ENCODE results near the gene PDLIM4. TPM values are rescaled to one million over a fixed set of nuclear protein-coding genes. Genes with fewer than 3 reads are reported as not detected.

Gene PDLIM4
- total and polyA plus RNA-seq, 3 donors from 2014 or later: 11.8 to 20.5 (median 18.5) TPM

DNA sequence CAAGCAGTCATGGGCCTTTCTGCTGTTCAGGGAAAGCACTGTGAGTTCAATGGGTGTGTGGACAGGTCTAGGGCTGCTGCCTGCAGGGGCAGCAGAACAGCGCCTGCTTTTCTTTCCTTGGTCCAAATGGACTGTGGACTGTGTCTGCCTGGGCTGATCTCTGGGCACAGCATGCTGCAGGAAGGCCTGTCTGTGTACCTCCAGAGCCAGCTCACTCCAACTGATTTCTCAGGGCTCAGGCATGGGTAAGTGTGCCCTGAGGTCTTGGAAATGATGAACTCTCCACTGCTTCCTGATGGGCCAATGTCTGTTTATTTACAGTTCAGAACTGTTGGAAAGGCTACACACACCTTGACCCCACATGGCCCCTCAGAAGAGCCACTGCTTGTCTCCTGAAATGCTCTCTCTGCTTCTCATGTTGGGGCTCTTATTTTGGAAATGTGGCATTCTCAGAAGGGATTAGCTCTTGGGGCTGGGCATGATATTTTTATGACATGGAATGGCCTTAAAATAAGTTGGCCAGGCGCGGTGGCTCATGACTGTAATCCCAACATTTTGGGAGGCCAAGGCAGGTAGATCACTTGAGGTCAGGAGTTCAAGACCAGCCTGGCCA, 63.7 kb downstream of the PDLIM4 start:
- Histone ChIP-seq H3K27me3 (no peaks in the 10 kb centered on the region), H3K4me3 (no peak overlapping the region), H3K9me3 (no peaks in the 10 kb centered on the region), H3K27ac (no peak overlapping the region), H3K36me3 (ENCODE audit: low read depth, missing control alignments) (no peaks in the 10 kb centered on the region), H3K4me1 (no peaks in the 10 kb centered on the region)
- DNase-seq: no peak
- intact Hi-C loops (cut with DNase I; ENCODE audit: low total_unique reads): no loop called here
- 91 to 92% methylated on average over 3 of the region's 3 CpGs for WGBS, 2 donors
- TF ChIP-seq, protein P1, sequence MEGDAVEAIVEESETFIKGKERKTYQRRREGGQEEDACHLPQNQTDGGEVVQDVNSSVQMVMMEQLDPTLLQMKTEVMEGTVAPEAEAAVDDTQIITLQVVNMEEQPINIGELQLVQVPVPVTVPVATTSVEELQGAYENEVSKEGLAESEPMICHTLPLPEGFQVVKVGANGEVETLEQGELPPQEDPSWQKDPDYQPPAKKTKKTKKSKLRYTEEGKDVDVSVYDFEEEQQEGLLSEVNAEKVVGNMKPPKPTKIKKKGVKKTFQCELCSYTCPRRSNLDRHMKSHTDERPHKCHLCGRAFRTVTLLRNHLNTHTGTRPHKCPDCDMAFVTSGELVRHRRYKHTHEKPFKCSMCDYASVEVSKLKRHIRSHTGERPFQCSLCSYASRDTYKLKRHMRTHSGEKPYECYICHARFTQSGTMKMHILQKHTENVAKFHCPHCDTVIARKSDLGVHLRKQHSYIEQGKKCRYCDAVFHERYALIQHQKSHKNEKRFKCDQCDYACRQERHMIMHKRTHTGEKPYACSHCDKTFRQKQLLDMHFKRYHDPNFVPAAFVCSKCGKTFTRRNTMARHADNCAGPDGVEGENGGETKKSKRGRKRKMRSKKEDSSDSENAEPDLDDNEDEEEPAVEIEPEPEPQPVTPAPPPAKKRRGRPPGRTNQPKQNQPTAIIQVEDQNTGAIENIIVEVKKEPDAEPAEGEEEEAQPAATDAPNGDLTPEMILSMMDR (IDR thresholded peaks at IDR 0.05): no peak
- TF ChIP-seq POLR2A (IDR thresholded peaks at IDR 0.05): no peak

DNA sequence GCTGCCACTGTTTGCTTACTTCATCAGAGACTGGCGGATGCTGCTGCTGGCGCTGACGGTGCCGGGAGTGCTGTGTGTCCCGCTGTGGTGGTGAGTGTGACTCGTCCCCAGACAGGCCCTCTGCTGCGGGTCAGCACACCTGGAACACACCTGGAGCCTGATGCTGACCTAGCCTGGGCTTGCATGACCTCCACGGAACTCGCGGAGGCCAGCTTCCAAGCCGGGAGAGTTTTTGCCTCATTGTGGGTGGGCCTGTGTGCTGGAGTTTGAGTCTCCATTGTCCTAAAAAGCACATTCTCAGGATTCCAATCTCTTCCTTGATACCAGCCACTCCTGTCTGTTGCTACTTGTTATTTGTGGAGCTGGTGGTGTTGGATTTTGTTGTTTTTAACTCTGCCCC, 64.8 kb downstream of the PDLIM4 start:
- Histone ChIP-seq H3K9me3 (no peaks in the 10 kb centered on the region), H3K27me3 (no peaks in the 10 kb centered on the region), H3K36me3 (ENCODE audit: low read depth, missing control alignments) (no peaks in the 10 kb centered on the region), H3K4me3 (no peak overlapping the region), H3K4me1 (no peaks in the 10 kb centered on the region), H3K27ac (no peak overlapping the region)
- no peak for TF ChIP-seq POLR2A (IDR thresholded peaks at IDR 0.05)
- 52 to 53% methylated on average over 8 to 11 of the region's 11 CpGs for WGBS, 2 donors
- intact Hi-C loops (cut with DNase I; ENCODE audit: low total_unique reads): no loop called here
- no peak for DNase-seq

Small RNA genes within 50 kb of the gene (microRNA-seq; reads per million reads assigned to microRNA genes)
- gene MIR6830 (ENCODE audit: borderline number of aligned reads in 2 of 2, borderline replicate concordance in 1 of 2): 0 reads per million in 2 donors

Other genes with a start within 250 kb of the PDLIM4 start
- gene ACSL6, start 246.0 kb upstream of the PDLIM4 start, total RNA-seq: 10 to 100 TPM; 38.5 to 44.9 TPM
- 98.7 TPM for gene ACSL6, start 246.0 kb upstream of the PDLIM4 start, polyA plus RNA-seq (ENCODE audit: insufficient read depth, low read depth, low replicate concordance)
- gene IL3, start 197.0 kb upstream of the PDLIM4 start, total RNA-seq: under 1 TPM in 1 of 2 donors, not detected in 1; 0.39 TPM
- gene IL3, start 197.0 kb upstream of the PDLIM4 start, polyA plus RNA-seq (ENCODE audit: insufficient read depth, low read depth, low replicate concordance): not detected
- not detected for gene CSF2, start 183.9 kb upstream of the PDLIM4 start, total RNA-seq
- not detected for gene CSF2, start 183.9 kb upstream of the PDLIM4 start, polyA plus RNA-seq (ENCODE audit: insufficient read depth, low read depth, low replicate concordance)
- 10 to 100 TPM; 20.4 to 22.8 TPM for gene P4HA2, start 29.8 kb upstream of the PDLIM4 start, total RNA-seq
- 25.4 TPM for gene P4HA2, start 29.8 kb upstream of the PDLIM4 start, polyA plus RNA-seq (ENCODE audit: insufficient read depth, low read depth, low replicate concordance)
- gene SLC22A4, start 36.7 kb downstream of the PDLIM4 start, total RNA-seq: 1 to 10 TPM; 1.5 to 2.3 TPM
- gene SLC22A4, start 36.7 kb downstream of the PDLIM4 start, polyA plus RNA-seq (ENCODE audit: insufficient read depth, low read depth, low replicate concordance): 1.1 TPM
- gene SLC22A5, start 112.0 kb downstream of the PDLIM4 start, total RNA-seq: 10 to 100 TPM in 1 of 2 donors, 1 to 10 TPM in 1; 9.5 to 11.8 TPM
- gene SLC22A5, start 112.0 kb downstream of the PDLIM4 start, polyA plus RNA-seq (ENCODE audit: insufficient read depth, low read depth, low replicate concordance): 11.9 TPM
- gene IRF1, start 233.1 kb downstream of the PDLIM4 start, total RNA-seq: 10 to 100 TPM; 20.2 to 22.5 TPM
- gene IRF1, start 233.1 kb downstream of the PDLIM4 start, polyA plus RNA-seq (ENCODE audit: insufficient read depth, low read depth, low replicate concordance): 31.7 TPM

All from testis (tissue), 3 donors.